Skeletal muscle tissue (tissue), 4 donors: ENCODE measurements around the gene HECW1. TPM values are rescaled to one million over a fixed set of nuclear protein-coding genes. Genes with fewer than 3 reads are reported as not detected.

Source experiments
- H3K27ac ChIP-seq: one replicate; pipeline ENCODE4 v1.7.0; 2013; ENCODE audit warnings: mild to moderate bottlenecking, low read depth, low read length, inconsistent platforms
- H3K27me3 ChIP-seq, 3 donors: one replicate each; pipeline ENCODE4 v1.7.0; 2013; ENCODE audit warnings: low read length in 3 of 3; ENCODE audit not compliant: control insufficient read depth in 3 of 3, insufficient read depth in 3 of 3
- H3K36me3 ChIP-seq, 3 donors: one replicate each; pipeline ENCODE4 v1.7.0; 2013; ENCODE audit warnings: low read length in 3 of 3; ENCODE audit not compliant: control insufficient read depth in 3 of 3, insufficient read depth in 3 of 3
- H3K4me1 ChIP-seq, 3 donors: one replicate each; pipeline ENCODE4 v1.7.0; 2013; ENCODE audit warnings: low read length in 3 of 3, mild to moderate bottlenecking in 3 of 3; ENCODE audit not compliant: control insufficient read depth in 3 of 3, insufficient read depth in 3 of 3
- H3K4me3 ChIP-seq, 3 donors: one replicate each; pipeline ENCODE4 v1.7.0; 2013; ENCODE audit warnings: low read length in 3 of 3
- H3K9ac ChIP-seq, 3 donors: one replicate each; pipeline ENCODE4 v1.7.0; 2013; ENCODE audit warnings: low read length in 3 of 3, mild to moderate bottlenecking in 3 of 3, moderate library complexity in 2 of 3, low read depth in 1 of 3
- H3K9me3 ChIP-seq, 3 donors: one replicate each; pipeline ENCODE4 v1.7.0; 2013; ENCODE audit warnings: low read length in 3 of 3; ENCODE audit not compliant: control insufficient read depth in 3 of 3
- total RNA-seq: library from RNA; depleted of rRNA; stranded (reverse); fragments of >200 nt; gene quantifications from one replicate; pipeline ENCODE4 v1.2.3, GENCODE V29; 2014
- donor health status: Osteomylitis.

The HECW1 gene
- total RNA-seq, 1 donor from 2014 or later, result not detected

DNA sequence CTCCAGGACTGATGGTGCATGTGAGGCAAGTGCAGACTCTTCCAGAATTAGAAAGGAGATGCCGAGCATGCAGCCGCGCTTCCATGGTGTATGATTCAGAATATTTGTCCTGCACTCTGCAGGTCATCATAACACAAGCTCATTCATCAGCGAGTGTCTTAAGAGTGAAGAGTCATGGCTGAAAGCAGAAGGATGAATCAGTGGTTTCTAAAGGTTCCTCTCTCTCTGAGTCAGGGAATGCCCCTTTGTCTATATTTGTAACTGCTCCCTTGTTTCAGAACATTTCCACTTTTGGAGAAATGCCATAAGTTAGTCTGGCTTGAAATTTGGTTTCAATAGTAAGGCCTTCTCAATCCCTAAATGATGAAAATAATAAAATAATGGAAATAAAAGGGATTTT is 52.3 kb downstream of the HECW1 start:
- peaks cover 0 to 4% (median 0%) of the 10 kb centered on the region in 3 donors for H3K4me1 ChIP-seq
- no peaks in the 10 kb centered on the region for H3K9me3 ChIP-seq
- no peaks in the 10 kb centered on the region for H3K27me3 ChIP-seq
- H3K36me3 ChIP-seq, result no peaks in the 10 kb centered on the region
- no peak overlapping the region for H3K9ac ChIP-seq
- no peak overlapping the region for H3K27ac ChIP-seq
- H3K4me3 ChIP-seq, result no peak overlapping the region

DNA sequence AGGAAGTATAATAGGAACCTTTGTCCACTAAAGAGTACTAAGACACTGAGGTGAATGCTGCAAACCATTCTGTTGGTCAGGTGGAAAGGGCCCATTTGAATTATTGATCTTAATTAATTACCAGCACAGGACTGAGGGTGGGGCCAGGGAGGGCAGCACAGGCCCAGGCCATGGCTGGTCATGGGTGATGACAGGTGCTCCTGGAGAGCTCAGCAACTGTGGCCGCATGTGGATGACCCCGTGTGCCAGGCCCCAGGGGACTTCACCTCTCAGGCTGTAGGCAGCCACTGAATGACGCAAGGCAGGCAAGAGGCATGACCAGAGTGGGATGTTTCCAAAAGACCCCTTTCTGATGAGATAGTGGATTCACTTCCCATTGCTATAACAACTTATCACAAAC is 54.2 kb downstream of the HECW1 start:
- Histone ChIP-seq H3K4me1 (peaks cover 0 to 4% (median 0%) of the 10 kb centered on the region in 3 donors), H3K4me3 (no peak overlapping the region), H3K27me3 (no peaks in the 10 kb centered on the region), H3K27ac (no peak overlapping the region), H3K9ac (no peak overlapping the region), H3K36me3 (no peaks in the 10 kb centered on the region), H3K9me3 (no peaks in the 10 kb centered on the region)

DNA sequence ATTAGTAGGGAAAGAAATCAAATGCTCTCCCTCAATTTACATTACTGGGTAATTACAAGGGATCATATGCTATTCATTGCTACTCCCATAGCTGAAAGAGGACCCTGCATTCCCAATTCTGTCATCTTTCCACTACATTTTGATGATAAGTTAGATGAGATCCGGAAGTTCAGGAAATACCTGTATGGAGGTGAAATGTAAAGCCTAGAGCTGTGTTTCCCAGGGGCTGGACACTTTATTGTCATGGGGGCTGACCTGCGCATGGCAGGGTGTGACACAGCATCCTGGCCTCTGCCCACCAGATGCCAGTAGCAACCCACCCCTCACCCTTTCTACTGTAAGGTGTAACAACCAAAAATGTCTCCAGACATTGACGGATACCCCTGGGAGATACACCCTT is 56.6 kb downstream of the HECW1 start:
- H3K27me3 ChIP-seq, result peaks cover 0 to 7% (median 0%) of the 10 kb centered on the region in 3 donors
- H3K36me3 ChIP-seq, result no peaks in the 10 kb centered on the region
- H3K4me1 ChIP-seq, result peaks cover 0 to 4% (median 0%) of the 10 kb centered on the region in 3 donors
- no peak overlapping the region for H3K9ac ChIP-seq
- no peak overlapping the region for H3K4me3 ChIP-seq
- H3K9me3 ChIP-seq, result no peaks in the 10 kb centered on the region
- no peak overlapping the region for H3K27ac ChIP-seq

DNA sequence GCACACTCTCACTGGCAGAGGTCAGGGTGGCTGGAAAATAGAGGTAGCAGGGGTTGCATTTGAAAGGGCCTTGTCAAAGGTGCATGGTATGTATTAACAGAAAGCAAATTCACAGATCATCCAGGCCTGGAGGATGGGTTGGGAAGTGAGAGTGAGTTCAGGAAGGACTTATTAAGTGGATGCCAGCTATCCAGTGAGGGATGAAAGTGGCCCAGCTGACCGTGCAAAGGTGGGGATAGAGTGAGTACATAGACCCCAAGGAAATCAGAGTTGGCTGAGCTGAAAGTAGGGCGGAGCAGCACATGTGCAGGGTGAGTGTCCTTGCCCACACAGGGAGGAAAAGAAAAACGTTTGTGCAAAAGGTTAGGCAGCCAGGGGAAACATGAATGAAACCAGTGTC is 58.1 kb downstream of the HECW1 start:
- Histone ChIP-seq H3K4me1 (no peaks in the 10 kb centered on the region), H3K4me3 (no peak overlapping the region), H3K9ac (no peak overlapping the region), H3K9me3 (no peaks in the 10 kb centered on the region), H3K27me3 (peaks cover 0 to 7% (median 0%) of the 10 kb centered on the region in 3 donors), H3K27ac (no peak overlapping the region), H3K36me3 (no peaks in the 10 kb centered on the region)

DNA sequence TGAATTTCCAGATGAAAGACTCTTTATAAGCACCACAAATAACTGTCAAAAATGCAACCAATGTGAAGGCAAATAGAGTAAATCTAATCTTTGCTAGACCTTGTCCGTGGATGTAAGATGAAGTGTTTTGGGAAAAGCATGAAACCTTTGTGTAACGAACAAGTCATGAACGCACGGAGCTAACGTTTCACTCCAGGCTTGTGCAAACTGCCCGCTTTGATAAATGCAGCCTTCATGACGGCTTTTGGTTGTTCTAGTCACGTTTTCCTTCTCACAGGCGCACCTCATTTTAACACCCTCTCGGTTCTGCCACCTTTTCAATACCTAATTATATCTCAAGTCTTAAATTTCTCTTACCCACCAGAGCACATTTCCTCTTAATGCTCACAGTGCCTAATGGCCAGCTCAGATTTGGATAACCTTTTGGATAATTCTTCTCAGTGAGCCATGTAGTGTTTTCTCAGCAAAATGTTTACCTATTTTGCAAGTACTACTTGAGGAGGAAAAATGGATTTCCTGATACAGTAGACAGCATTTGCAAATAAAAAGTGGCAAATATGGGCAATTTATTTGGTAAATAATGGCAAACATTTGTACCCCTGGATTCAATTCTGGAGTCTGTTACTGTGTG is 63.2 kb downstream of the HECW1 start:
- H3K9me3 ChIP-seq, result no peaks in the 10 kb centered on the region
- no peaks in the 10 kb centered on the region for H3K4me1 ChIP-seq
- H3K9ac ChIP-seq, result no peak overlapping the region
- H3K27ac ChIP-seq, result no peak overlapping the region
- peaks cover 0 to 7% (median 0%) of the 10 kb centered on the region in 3 donors for H3K27me3 ChIP-seq
- no peaks in the 10 kb centered on the region for H3K36me3 ChIP-seq
- no peak overlapping the region for H3K4me3 ChIP-seq

DNA sequence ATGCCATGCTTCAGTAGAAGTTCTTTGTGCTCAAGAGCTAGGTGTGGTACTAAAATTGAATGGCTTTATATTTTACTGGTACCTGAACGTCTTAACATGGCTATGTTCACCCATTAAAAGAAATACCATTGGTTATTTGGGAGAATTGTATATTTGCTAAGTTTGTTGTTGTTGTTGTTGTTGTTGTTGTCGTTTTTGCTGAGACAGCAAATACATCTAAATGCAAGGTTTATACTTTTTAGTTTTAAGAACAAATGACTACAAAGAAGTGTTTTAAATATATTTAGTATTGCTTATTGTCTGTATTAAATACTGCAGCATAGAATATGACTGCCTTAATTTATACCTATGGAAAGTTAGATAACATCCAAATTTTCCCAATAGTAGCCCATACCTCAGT is 66.9 kb downstream of the HECW1 start:
- Histone ChIP-seq H3K36me3 (no peaks in the 10 kb centered on the region), H3K27ac (no peak overlapping the region), H3K9me3 (no peaks in the 10 kb centered on the region), H3K9ac (no peak overlapping the region), H3K4me1 (no peaks in the 10 kb centered on the region), H3K4me3 (no peak overlapping the region), H3K27me3 (no peaks in the 10 kb centered on the region)

DNA sequence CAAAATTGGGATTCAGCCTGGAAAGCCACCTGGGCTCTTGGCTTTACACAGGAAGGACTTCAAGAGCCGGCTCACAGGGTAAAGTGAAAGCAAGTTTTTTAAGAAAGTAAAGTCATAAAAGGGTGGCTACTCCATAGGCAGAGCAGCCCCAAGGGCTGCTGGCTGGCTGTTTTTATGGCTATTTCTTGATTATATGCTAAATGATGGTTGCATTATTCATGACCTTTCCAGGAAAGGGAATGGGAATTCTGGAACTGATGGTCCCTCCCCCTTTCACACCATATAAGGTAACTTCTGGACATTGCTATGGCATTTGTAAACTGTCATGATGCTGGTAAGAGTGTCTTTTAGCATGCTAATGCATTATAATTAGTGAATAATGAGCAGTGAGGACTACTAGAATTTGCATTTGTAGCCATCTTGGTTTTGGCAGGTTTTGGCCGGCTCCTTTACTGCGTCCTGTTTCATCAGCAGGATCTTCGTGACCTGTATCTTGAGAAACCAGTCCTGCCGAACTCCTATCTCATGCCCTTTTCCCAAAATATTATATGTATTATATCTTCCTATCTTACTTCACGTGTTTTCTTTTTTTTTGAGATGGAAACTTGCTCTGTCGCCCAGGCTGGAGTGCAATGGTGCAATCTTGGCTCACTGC is 80.5 kb downstream of the HECW1 start:
- H3K4me1 ChIP-seq, result no peaks in the 10 kb centered on the region
- no peaks in the 10 kb centered on the region for H3K36me3 ChIP-seq
- H3K9ac ChIP-seq, result no peak overlapping the region
- no peaks in the 10 kb centered on the region for H3K9me3 ChIP-seq
- peaks cover 3 to 5% (median 4%) of the 10 kb centered on the region in 3 donors for H3K27me3 ChIP-seq
- no peak overlapping the region for H3K27ac ChIP-seq
- H3K4me3 ChIP-seq, result no peak overlapping the region

DNA sequence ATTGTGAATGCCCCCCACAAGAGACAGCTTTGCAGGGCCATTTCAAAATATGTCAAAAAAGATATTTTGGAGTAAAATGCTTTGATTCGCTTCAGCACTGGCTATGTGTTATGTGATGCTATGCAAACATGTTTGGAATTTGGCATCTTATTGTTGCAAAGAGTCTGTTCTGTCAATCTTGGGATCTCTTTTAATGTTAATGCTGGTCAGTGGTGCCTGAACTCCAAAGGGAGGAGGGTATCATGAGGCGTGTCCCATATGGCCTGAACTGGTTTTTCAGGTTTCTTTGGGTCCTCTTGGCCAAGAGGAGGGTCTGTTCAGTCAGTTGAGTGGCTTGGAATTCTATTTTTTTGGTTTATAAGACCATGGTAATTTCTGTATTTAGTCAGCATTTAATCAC is 81.4 kb downstream of the HECW1 start:
- H3K36me3 ChIP-seq, result no peaks in the 10 kb centered on the region
- no peaks in the 10 kb centered on the region for H3K9me3 ChIP-seq
- peaks cover 5 to 11% (median 7%) of the 10 kb centered on the region in 3 donors for H3K27me3 ChIP-seq
- no peaks in the 10 kb centered on the region for H3K4me1 ChIP-seq
- no peak overlapping the region for H3K9ac ChIP-seq
- H3K27ac ChIP-seq, result no peak overlapping the region
- H3K4me3 ChIP-seq, result no peak overlapping the region

DNA sequence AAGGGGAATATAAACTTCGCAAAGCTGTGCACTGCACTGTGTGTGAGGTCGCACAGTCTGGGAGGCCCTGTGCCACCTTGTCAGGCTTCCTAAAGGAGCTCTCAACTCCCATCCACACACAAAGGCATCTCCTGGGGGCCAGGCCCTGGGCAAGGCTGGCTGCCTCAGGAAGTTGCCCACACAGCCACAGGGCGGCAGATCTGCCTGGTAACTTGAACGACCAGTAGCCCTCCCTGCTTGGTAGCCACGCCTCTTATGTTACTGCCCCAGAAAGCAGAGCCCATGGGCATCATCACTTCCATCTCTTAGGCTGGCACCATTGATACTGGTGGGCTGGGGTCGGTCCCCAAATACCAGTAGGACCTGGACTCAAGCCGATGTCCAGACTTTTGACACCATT is 82.8 kb downstream of the HECW1 start:
- Histone ChIP-seq H3K9ac (no peak overlapping the region), H3K27me3 (peaks cover 7 to 13% (median 7%) of the 10 kb centered on the region in 3 donors), H3K27ac (no peak overlapping the region)

DNA sequence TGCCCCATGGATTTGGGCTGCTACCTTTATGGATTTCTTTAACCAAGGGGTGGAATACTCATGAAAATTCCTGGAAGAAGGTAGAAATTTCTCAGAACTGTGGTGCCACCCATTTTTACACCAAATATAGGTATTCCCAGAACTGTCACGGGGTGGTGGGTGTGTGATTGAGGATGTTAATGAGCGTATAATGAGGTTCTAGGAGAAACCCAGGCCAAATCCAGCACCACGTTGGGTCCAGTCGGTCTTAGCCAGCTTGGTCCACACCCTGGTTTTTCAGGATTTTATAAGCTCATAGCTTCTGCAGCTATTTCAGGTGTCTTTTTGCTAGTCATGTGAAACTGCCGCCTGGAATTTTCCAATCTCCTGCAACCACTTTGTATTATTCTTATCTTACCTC is 83.3 kb downstream of the HECW1 start:
- Histone ChIP-seq H3K27ac (no peak overlapping the region), H3K4me1 (no peaks in the 10 kb centered on the region), H3K27me3 (peaks cover 7 to 13% (median 7%) of the 10 kb centered on the region in 3 donors), H3K36me3 (no peaks in the 10 kb centered on the region), H3K9me3 (no peaks in the 10 kb centered on the region), H3K9ac (no peak overlapping the region), H3K4me3 (no peak overlapping the region)

More for the DNA sequence above, 82.8 kb downstream of the HECW1 start:
- Histone ChIP-seq H3K9me3 (no peaks in the 10 kb centered on the region), H3K4me1 (no peaks in the 10 kb centered on the region), H3K4me3 (no peak overlapping the region), H3K36me3 (no peaks in the 10 kb centered on the region)
